GM18502 (cell line): ENCODE data around the gene CHRNB4.

Experiments used
- ATAC-seq: cut with Tn5 transposase; IDR thresholded peaks from one replicate; pipeline ENCODE4 v1.9.1; 2021; ENCODE audit warnings: mild to moderate bottlenecking; ENCODE audit not compliant: unreplicated experiment, poor library complexity

CHRNB4 gene

GRCh38 chr15:78636378-78636859 is 4.6 kb downstream of the CHRNB4 start:
- no peak for ATAC-seq

- no peak for ATAC-seq
These were observed 5.7 kb downstream of the CHRNB4 start for GRCh38 chr15:78635346-78635745.

- ATAC-seq: no peak
These were observed 6.5 kb downstream of the CHRNB4 start for GRCh38 chr15:78634210-78635145.

GRCh38 chr15:78633348-78633747 is 7.7 kb downstream of the CHRNB4 start:
- no peak for ATAC-seq

- no peak for ATAC-seq
These were observed 9.9 kb downstream of the CHRNB4 start for GRCh38 chr15:78630886-78631633.

GRCh38 chr15:78629716-78630065 is 11.3 kb downstream of the CHRNB4 start:
- no peak for ATAC-seq

GRCh38 chr15:78629031-78629715 is 11.8 kb downstream of the CHRNB4 start:
- no peak for ATAC-seq

- no peak for ATAC-seq
These were observed 12.8 kb downstream of the CHRNB4 start for GRCh38 chr15:78628227-78628626.

GRCh38 chr15:78627348-78627747 is 13.7 kb downstream of the CHRNB4 start:
- ATAC-seq: no peak

- ATAC-seq: no peak
These were observed 14.5 kb downstream of the CHRNB4 start for GRCh38 chr15:78626381-78626995.

GRCh38 chr15:78625606-78626280 is 15.3 kb downstream of the CHRNB4 start:
- ATAC-seq: no peak

- no peak for ATAC-seq
These were observed 16.1 kb downstream of the CHRNB4 start for GRCh38 chr15:78624651-78625590.

GRCh38 chr15:78623786-78624497 is 17.1 kb downstream of the CHRNB4 start:
- no peak for ATAC-seq

- ATAC-seq: no peak
These were observed 19.1 kb downstream of the CHRNB4 start for GRCh38 chr15:78621810-78622402.

GRCh38 chr15:78620527-78621421 is 20.2 kb downstream of the CHRNB4 start, which contains the start of gene CHRNA3:
Gene CHRNA3, minus strand, starts transcription at chr15:78620996. Its CDS starts 202 bp downstream, at chr15:78620794.
- no peak for ATAC-seq

GRCh38 chr15:78620021-78620526 is 20.9 kb downstream of the CHRNB4 start:
- no peak for ATAC-seq
